ENCODE measurements around the gene LCN15.

DNA sequence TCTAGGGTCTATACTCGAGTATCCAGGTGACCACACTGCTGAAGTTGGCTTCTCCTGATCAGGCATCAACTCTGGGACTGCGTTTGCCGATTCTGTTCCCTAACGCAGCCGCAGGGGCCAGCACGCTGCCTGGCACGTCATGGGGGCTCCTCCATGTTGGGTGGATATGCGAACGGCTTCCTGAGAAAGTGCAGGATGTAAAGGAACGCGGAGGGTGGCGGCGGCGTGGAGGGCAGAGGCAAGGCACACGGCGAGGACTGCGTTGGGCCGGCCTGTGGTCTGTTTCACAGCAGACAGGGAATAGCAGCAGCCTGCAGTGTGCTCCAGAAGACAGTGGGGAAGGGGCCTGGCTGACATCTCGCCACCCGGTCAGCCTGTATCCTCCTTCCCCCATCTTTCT, 25.4 kb downstream of the LCN15 start:
- TF ChIP-seq POLR2A (IDR thresholded peaks at IDR 0.05), result no peak
- TF ChIP-seq, protein P1, sequence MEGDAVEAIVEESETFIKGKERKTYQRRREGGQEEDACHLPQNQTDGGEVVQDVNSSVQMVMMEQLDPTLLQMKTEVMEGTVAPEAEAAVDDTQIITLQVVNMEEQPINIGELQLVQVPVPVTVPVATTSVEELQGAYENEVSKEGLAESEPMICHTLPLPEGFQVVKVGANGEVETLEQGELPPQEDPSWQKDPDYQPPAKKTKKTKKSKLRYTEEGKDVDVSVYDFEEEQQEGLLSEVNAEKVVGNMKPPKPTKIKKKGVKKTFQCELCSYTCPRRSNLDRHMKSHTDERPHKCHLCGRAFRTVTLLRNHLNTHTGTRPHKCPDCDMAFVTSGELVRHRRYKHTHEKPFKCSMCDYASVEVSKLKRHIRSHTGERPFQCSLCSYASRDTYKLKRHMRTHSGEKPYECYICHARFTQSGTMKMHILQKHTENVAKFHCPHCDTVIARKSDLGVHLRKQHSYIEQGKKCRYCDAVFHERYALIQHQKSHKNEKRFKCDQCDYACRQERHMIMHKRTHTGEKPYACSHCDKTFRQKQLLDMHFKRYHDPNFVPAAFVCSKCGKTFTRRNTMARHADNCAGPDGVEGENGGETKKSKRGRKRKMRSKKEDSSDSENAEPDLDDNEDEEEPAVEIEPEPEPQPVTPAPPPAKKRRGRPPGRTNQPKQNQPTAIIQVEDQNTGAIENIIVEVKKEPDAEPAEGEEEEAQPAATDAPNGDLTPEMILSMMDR (IDR thresholded peaks at IDR 0.05), result no peak

Data from breast epithelium (tissue), 3 donors.